H9 (cell line): ENCODE data around the gene SPTBN4. TPM values are rescaled to one million over a fixed set of nuclear protein-coding genes. Genes with fewer than 3 reads are reported as not detected.

Experiments used
- DNase-seq: peaks from one replicate; pipeline ENCODE4 v3.0.0-alpha.2; 2017
- H2AFZ ChIP-seq: one replicate; pipeline ENCODE4 v1.6.1; 2013; ENCODE audit warnings: mild to moderate bottlenecking, low read length, control low read depth, moderate library complexity
- H2AK5ac ChIP-seq: 2 replicates; pipeline ENCODE4 v1.6.1; 2013; ENCODE audit warnings: low read length, control low read depth, mixed read lengths; ENCODE audit not compliant: insufficient read length
- H2BK120ac ChIP-seq: one replicate; pipeline ENCODE4 v1.6.1; 2013; ENCODE audit warnings: low read depth, mild to moderate bottlenecking, low read length, control low read depth, inconsistent platforms; ENCODE audit not compliant: poor library complexity, severe bottlenecking
- H2BK12ac ChIP-seq: 2 replicates; pipeline ENCODE4 v1.6.1; 2013; ENCODE audit warnings: low read length, control low read depth, mixed read lengths, low read depth; ENCODE audit not compliant: insufficient read length
- H2BK15ac ChIP-seq: 2 replicates; pipeline ENCODE4 v1.6.1; 2013; ENCODE audit warnings: low read depth, low read length, control low read depth
- H2BK20ac ChIP-seq: one replicate; pipeline ENCODE4 v1.6.1; 2013; ENCODE audit warnings: low read depth, mild to moderate bottlenecking, low read length, control low read depth, inconsistent platforms; ENCODE audit not compliant: poor library complexity, severe bottlenecking
- H2BK5ac ChIP-seq: 2 replicates; pipeline ENCODE4 v1.6.1; 2013; ENCODE audit warnings: low read length, control low read depth, mixed read lengths; ENCODE audit not compliant: insufficient read length
- H3K14ac ChIP-seq: 2 replicates; pipeline ENCODE4 v1.6.1; 2013; ENCODE audit warnings: low read length, control low read depth; ENCODE audit not compliant: insufficient read depth
- H3K18ac ChIP-seq: 2 replicates; pipeline ENCODE4 v1.6.1; 2013; ENCODE audit warnings: low read depth, mild to moderate bottlenecking, mixed read lengths, low read length, control low read depth; ENCODE audit not compliant: insufficient read length
- H3K23ac ChIP-seq: 2 replicates; pipeline ENCODE4 v1.6.1; 2013; ENCODE audit warnings: low read length, control low read depth, mixed read lengths, low read depth; ENCODE audit not compliant: insufficient read length
- H3K23me2 ChIP-seq: 2 replicates; pipeline ENCODE4 v1.6.1; 2013; ENCODE audit warnings: low read depth, mild to moderate bottlenecking, mixed read lengths, low read length, control low read depth; ENCODE audit not compliant: insufficient read length, poor library complexity, severe bottlenecking
- H3K27ac ChIP-seq: 2 replicates; pipeline ENCODE4 v1.5.1; 2013; ENCODE audit warnings: low read length, control low read depth, mixed read lengths, low read depth; ENCODE audit not compliant: insufficient read length
- H3K27me3 ChIP-seq: 2 replicates; pipeline ENCODE4 v1.6.1; 2013; ENCODE audit warnings: low read length, control low read depth, inconsistent platforms; ENCODE audit not compliant: insufficient read depth
- H3K4ac ChIP-seq: 2 replicates; pipeline ENCODE4 v1.6.1; 2013; ENCODE audit warnings: low read depth, mild to moderate bottlenecking, control low read depth, inconsistent platforms, low read length, moderate library complexity
- H3K4me1 ChIP-seq: 2 replicates; pipeline ENCODE4 v1.6.1; 2013; ENCODE audit warnings: low read length, control low read depth, inconsistent platforms; ENCODE audit not compliant: insufficient read depth
- H3K4me2 ChIP-seq: 2 replicates; pipeline ENCODE4 v1.6.1; 2013; ENCODE audit warnings: low read length, control low read depth, mixed read lengths; ENCODE audit not compliant: insufficient read length, insufficient read depth
- H3K56ac ChIP-seq: 2 replicates; pipeline ENCODE4 v1.6.1; 2013; ENCODE audit warnings: low read depth, mild to moderate bottlenecking, mixed read lengths, low read length, control low read depth; ENCODE audit not compliant: insufficient read length
- H3K79me1 ChIP-seq: 2 replicates; pipeline ENCODE4 v1.6.1; 2013; ENCODE audit warnings: low read depth, mild to moderate bottlenecking, moderate library complexity, low read length, control low read depth, inconsistent platforms; ENCODE audit not compliant: insufficient read depth, poor library complexity, severe bottlenecking
- H3K79me2 ChIP-seq: 2 replicates; pipeline ENCODE4 v1.6.1; 2013; ENCODE audit warnings: low read length, control low read depth, inconsistent platforms; ENCODE audit not compliant: insufficient read depth
- H3K9ac ChIP-seq: 2 replicates; pipeline ENCODE4 v1.6.1; 2013; ENCODE audit warnings: low read length, control low read depth, mixed read lengths; ENCODE audit not compliant: insufficient read length; ENCODE audit errors: extremely low read depth
- H3K9me3 ChIP-seq: one replicate; pipeline ENCODE4 v1.6.1; 2013; ENCODE audit warnings: low read depth, low read length, inconsistent platforms; ENCODE audit not compliant: control insufficient read depth
- H3T11ph ChIP-seq: one replicate; pipeline ENCODE4 v1.6.1; 2013; ENCODE audit warnings: mild to moderate bottlenecking, low read length, control low read depth, inconsistent platforms
- H4K20me1 ChIP-seq: one replicate; pipeline ENCODE4 v1.6.1; 2013; ENCODE audit not compliant: control insufficient read depth, insufficient read length, insufficient read depth
- H4K5ac ChIP-seq: 2 replicates; pipeline ENCODE4 v1.6.1; 2013; ENCODE audit warnings: low read depth, mild to moderate bottlenecking, mixed read lengths, low read length, control low read depth; ENCODE audit not compliant: insufficient read length
- H4K8ac ChIP-seq: replicated peaks from 2 replicates; pipeline ENCODE4 v1.6.1; 2013; ENCODE audit warnings: low read length, control low read depth, mixed read lengths, low read depth; ENCODE audit not compliant: insufficient read length
- H4K91ac ChIP-seq: 2 replicates; pipeline ENCODE4 v1.6.1; 2013; ENCODE audit warnings: low read depth, mild to moderate bottlenecking, moderate library complexity, mixed read lengths, low read length, control low read depth; ENCODE audit not compliant: insufficient read length
- H3K27ac Mint-ChIP-seq, 3 experiments: 2 replicates in 2 of 3; 3 replicates in 1 of 3; pipeline ENCODE4 v1.8.0; 2020 to 2021; ENCODE audit warnings: mixed read lengths in 3 of 3, mild to moderate bottlenecking in 1 of 3, moderate library complexity in 1 of 3
- H3K27me3 Mint-ChIP-seq: 2 replicates; pipeline ENCODE4 v1.8.0; 2021; ENCODE audit warnings: low read depth, mild to moderate bottlenecking, moderate library complexity, mixed read lengths
- H3K36me3 Mint-ChIP-seq, 3 experiments: 2 replicates in 2 of 3; 3 replicates in 1 of 3; pipeline ENCODE4 v1.8.0; 2020 to 2021; ENCODE audit warnings: low read depth in 3 of 3, mixed read lengths in 3 of 3; ENCODE audit not compliant: insufficient read depth in 1 of 3
- H3K4me1 Mint-ChIP-seq, 2 experiments: 2 replicates each; pipeline ENCODE4 v1.8.0; 2020; ENCODE audit warnings: mixed read lengths in 2 of 2
- H3K4me3 Mint-ChIP-seq, 2 experiments: 2 replicates in 1 of 2; 3 replicates in 1 of 2; pipeline ENCODE4 v1.8.0; 2020 to 2021; ENCODE audit warnings: mild to moderate bottlenecking in 2 of 2, mixed read lengths in 2 of 2, moderate library complexity in 1 of 2
- H3K9me3 Mint-ChIP-seq, 2 experiments: 2 replicates in 1 of 2; 3 replicates in 1 of 2; pipeline ENCODE4 v1.8.0; 2020; ENCODE audit warnings: mild to moderate bottlenecking in 2 of 2, mixed read lengths in 2 of 2, moderate library complexity in 1 of 2
- CTCF ChIP-seq: fragments of 200-600 bp; sonication (generic); conservative IDR thresholded peaks from 3 replicates; pipeline ENCODE4 v1.8.0; 2021; ENCODE audit warnings: antibody characterized with exemption, mild to moderate bottlenecking
- WGBS: extraction: QIAGEN DNeasy Blood & Tissue Kit; methylation state at CpG from one replicate; pipeline ENCODE4 v1.1.7; 2013; ENCODE audit warnings: missing lambda C conversion rate, low lambda C conversion rate, mixed read lengths; ENCODE audit not compliant: insufficient read length; ENCODE audit errors: extremely low coverage; 5-methylcytosine and 5-hydroxymethylcytosine counted together
- total RNA-seq: library from RNA; stranded (reverse); gene quantifications from 2 replicates; pipeline ENCODE4 v1.2.1, GENCODE V29; 2021

The SPTBN4 gene
- total RNA-seq, 1 experiment from 2014 or later = 2.9 TPM

- DNase-seq = no peak
- Histone ChIP-seq H3K27ac (no peak overlapping the region), H2BK20ac (no peak overlapping the region), H2BK5ac (no peak overlapping the region), H3K23ac (no peak overlapping the region), H3K56ac (no peak overlapping the region), H3T11ph (no peak overlapping the region), H3K79me1 (no peaks in the 10 kb centered on the region), H3K14ac (no peak overlapping the region), H3K18ac (no peak overlapping the region), H3K79me2 (no peaks in the 10 kb centered on the region), H2AFZ (no peak overlapping the region), H2BK15ac (no peak overlapping the region), H3K9ac (no peak overlapping the region), H3K23me2 (no peaks in the 10 kb centered on the region), H3K4me1 (no peaks in the 10 kb centered on the region), H3K9me3 (peaks cover 8% of the 10 kb centered on the region), H4K5ac (no peak overlapping the region), H3K27me3 (peaks cover 29% of the 10 kb centered on the region), H4K20me1 (no peaks in the 10 kb centered on the region), H4K91ac (no peak overlapping the region), H2BK12ac (no peak overlapping the region), H4K8ac (no peak overlapping the region), H2AK5ac (no peak overlapping the region), H3K4ac (no peak overlapping the region), H3K4me2 (no peak overlapping the region), H2BK120ac (no peak overlapping the region)
- H3K4me1 Mint-ChIP-seq = peaks cover 0 to 10% of the 10 kb centered on the region in 2 experiments; a peak in 2 of 4 replicates
- peaks cover 0 to 3% (median 0%) of the 10 kb centered on the region in 3 experiments; a peak in 1 of 7 replicates for H3K36me3 Mint-ChIP-seq
- no peak for TF ChIP-seq CTCF
- peaks cover 85% of the 10 kb centered on the region for H3K27me3 Mint-ChIP-seq
- no peak overlapping the region for H3K4me3 Mint-ChIP-seq
- H3K9me3 Mint-ChIP-seq = peaks cover 7 to 12% of the 10 kb centered on the region in 2 experiments; a peak in 4 of 5 replicates
- no CpG with 5 or more reads among the region's 7 CpGs for WGBS
- no peak overlapping the region for H3K27ac Mint-ChIP-seq
Measured at GRCh38 chr19:40510526-40511115, 43.8 kb downstream of the SPTBN4 start.
